A673 (cell line): ENCODE results near the gene ZNF611. TPM values are rescaled to one million over a fixed set of nuclear protein-coding genes. Genes with fewer than 3 reads are reported as not detected.

Experiments used
- BruUV-seq: library from RNA; stranded (reverse); fragments of 400-500 nt; replicated peaks from 2 replicates; lab custom pipeline; 2021; lab: Mats Ljungman, UMichigan
- CTCF ChIA-PET: fragments of 300-600 bp; sonication (Branson Sonifier 250); formaldehyde crosslinking; loops from one replicate; lab custom pipeline; 2022; ENCODE audit warnings: antibody characterized with exemption; lab: Charles Lee
- POLR2A ChIA-PET: fragments of 300-600 bp; sonication (Branson Sonifier 250); formaldehyde crosslinking; loops from one replicate; lab custom pipeline; 2022; ENCODE audit warnings: antibody characterized with exemption; ENCODE audit not compliant: low non-redundant PET; lab: Charles Lee
- DNase-seq: peaks from one replicate; pipeline ENCODE4 v3.0.0-alpha.2; 2015; ENCODE audit warnings: low spot score
- H3K27ac ChIP-seq: fragments of 200-600 bp; sonication (generic); 2 replicates; pipeline ENCODE4 v1.5.1; 2016; ENCODE audit warnings: mixed run types, low read depth, mild to moderate bottlenecking, mixed read lengths, antibody characterized with exemption, low read length; ENCODE audit not compliant: poor library complexity, severe bottlenecking
- H3K27me3 ChIP-seq: fragments of 200-600 bp; sonication (generic); replicated peaks from 2 replicates; pipeline ENCODE4 v1.6.1; 2017; ENCODE audit warnings: mixed run types, low read depth, mild to moderate bottlenecking, mixed read lengths, antibody characterized with exemption, low read length; ENCODE audit not compliant: insufficient read depth, poor library complexity
- H3K36me3 ChIP-seq: fragments of 200-600 bp; sonication (generic); 2 replicates; pipeline ENCODE4 v1.6.1; 2016; ENCODE audit warnings: mixed run types, mild to moderate bottlenecking, mixed read lengths, antibody characterized with exemption, low read length; ENCODE audit not compliant: insufficient read depth, poor library complexity, severe bottlenecking
- H3K4me1 ChIP-seq: fragments of 200-600 bp; sonication (generic); 2 replicates; pipeline ENCODE4 v1.6.1; 2017; ENCODE audit warnings: mixed run types, mild to moderate bottlenecking, mixed read lengths, antibody characterized with exemption, low read length; ENCODE audit not compliant: insufficient read depth, poor library complexity, severe bottlenecking
- H3K4me3 ChIP-seq: fragments of 200-600 bp; sonication (generic); 2 replicates; pipeline ENCODE4 v1.5.1; 2016; ENCODE audit warnings: low read depth, mixed run types, mild to moderate bottlenecking, mixed read lengths, low read length; ENCODE audit not compliant: poor library complexity, severe bottlenecking
- H3K9me3 ChIP-seq: fragments of 200-600 bp; sonication (generic); 2 replicates; pipeline ENCODE4 v1.6.1; 2016; ENCODE audit warnings: mixed run types, low read depth, mild to moderate bottlenecking, mixed read lengths, antibody characterized with exemption, low read length; ENCODE audit not compliant: poor library complexity, severe bottlenecking
- CTCF ChIP-seq: fragments of 300-800, 200-600 bp; sonication (generic); conservative IDR thresholded peaks from 2 replicates; pipeline ENCODE4 v1.5.1; 2017; ENCODE audit warnings: low read depth, mild to moderate bottlenecking, antibody characterized with exemption, low read length, moderate library complexity, mixed read lengths
- EZH2 ChIP-seq: fragments of 200-600 bp; sonication (generic); IDR thresholded peaks from 2 replicates; pipeline ENCODE4 v1.6.1; 2017; ENCODE audit warnings: borderline replicate concordance, low read depth, mild to moderate bottlenecking, mixed read lengths, antibody characterized with exemption, low read length; ENCODE audit not compliant: poor library complexity, severe bottlenecking
- intact Hi-C: fragments of 100-400 bp; cut with micrococcal nuclease; formaldehyde crosslinking; loops from one replicate; pipeline ENCODE4 v1.10.0; 2022; ENCODE audit not compliant: unreplicated experiment
- total RNA-seq: library from RNA; stranded (reverse); gene quantifications from 2 replicates; pipeline ENCODE4 v1.2.3, GENCODE V29; 2021

The ZNF611 gene
- total RNA-seq, 1 experiment from 2014 or later = 21.7 TPM

- ChIA-PET POLR2A (no interaction called here), CTCF (no interaction called here)
- Histone ChIP-seq H3K4me3 (no peak overlapping the region), H3K36me3 (no peaks in the 10 kb centered on the region), H3K4me1 (no peaks in the 10 kb centered on the region), H3K27me3 (no peaks in the 10 kb centered on the region), H3K27ac (no peak overlapping the region), H3K9me3 (no peaks in the 10 kb centered on the region)
- no TSS peak for BruUV-seq
- intact Hi-C loops = no loop called here
- DNase-seq = no peak
- TF ChIP-seq EZH2 = no peak
- no peak for TF ChIP-seq CTCF
These were observed 61.8 kb downstream of the ZNF611 start for GRCh38 chr19:52673014-52673413.

- H3K27me3 ChIP-seq = no peaks in the 10 kb centered on the region
- H3K27ac ChIP-seq = no peak overlapping the region
- BruUV-seq = no TSS peak
- no peaks in the 10 kb centered on the region for H3K4me1 ChIP-seq
- POLR2A ChIA-PET = no interaction called here
- no peaks in the 10 kb centered on the region for H3K36me3 ChIP-seq
- TF ChIP-seq CTCF (no peak), EZH2 (no peak)
- no peak overlapping the region for H3K4me3 ChIP-seq
- CTCF ChIA-PET = no interaction called here
- DNase-seq = no peak
- H3K9me3 ChIP-seq = no peaks in the 10 kb centered on the region
- intact Hi-C loops = no loop called here
These were observed 64.8 kb downstream of the ZNF611 start for GRCh38 chr19:52670046-52670445.

- no peak for DNase-seq
- CTCF ChIA-PET = no interaction called here
- Histone ChIP-seq H3K4me3 (no peak overlapping the region), H3K36me3 (no peaks in the 10 kb centered on the region), H3K4me1 (no peaks in the 10 kb centered on the region), H3K9me3 (no peaks in the 10 kb centered on the region), H3K27me3 (no peaks in the 10 kb centered on the region), H3K27ac (no peak overlapping the region)
- POLR2A ChIA-PET = no interaction called here
- TF ChIP-seq CTCF (no peak), EZH2 (no peak)
- intact Hi-C loops = no loop called here
- TSS peak; percentile 24 for BruUV-seq
These were observed 65.3 kb downstream of the ZNF611 start for GRCh38 chr19:52669586-52669985.
